SK-N-SH (cell line): ENCODE data around the gene ITFG2.

Source experiments
- CTCF ChIP-seq: fragments of 200-600 bp; sonication (generic); IDR thresholded peaks from 2 replicates; pipeline ENCODE4 v1.6.1; 2017; ENCODE audit warnings: antibody characterized with exemption, mild to moderate bottlenecking, moderate library complexity
- GABPA ChIP-seq: IDR thresholded peaks from 2 replicates; pipeline ENCODE4 v1.4.0; 2012; ENCODE audit warnings: low read depth, mild to moderate bottlenecking
- POLR2AphosphoS5 ChIP-seq: IDR thresholded peaks from 2 replicates; pipeline ENCODE4 v1.6.1; 2012; ENCODE audit warnings: low read depth, low read length
- RCOR1 ChIP-seq: fragments of 150-350 bp; IDR thresholded peaks from 2 replicates; pipeline ENCODE4 v1.6.1; 2017; ENCODE audit warnings: antibody characterized with exemption, low read length
- TAF1 ChIP-seq: IDR thresholded peaks from 2 replicates; pipeline ENCODE4 v1.6.1; 2012; ENCODE audit warnings: low read depth, mild to moderate bottlenecking, low read length, moderate library complexity, borderline replicate concordance
- ZBTB33 ChIP-seq: IDR thresholded peaks from 2 replicates; pipeline ENCODE4 v1.4.0; 2012; ENCODE audit warnings: low read depth, borderline replicate concordance

- TF ChIP-seq POLR2AphosphoS5 (no peak), CTCF (no peak), GABPA (no peak), ZBTB33 (no peak), RCOR1 (no peak), TAF1 (no peak)
Measured at GRCh38 chr12:2811801-2812200, 667 bp upstream of the ITFG2 start.
